Islet precursor cell (in vitro differentiated cells): ENCODE measurements around the gene DOCK10.

ENCODE experiments used
- DNase-seq: peaks from one replicate; pipeline ENCODE4 v3.0.0-alpha.2; 2018

DOCK10 gene

GRCh38 chr2:224909885-224910573 lies 132.2 kb downstream of the DOCK10 start:
- DNase-seq: no peak

GRCh38 chr2:224908818-224909217 lies 133.4 kb downstream of the DOCK10 start:
- no peak for DNase-seq

GRCh38 chr2:224904381-224904780 lies 137.9 kb downstream of the DOCK10 start:
- no peak for DNase-seq

- DNase-seq: no peak
Measured at GRCh38 chr2:224903621-224904020, 138.6 kb downstream of the DOCK10 start.

GRCh38 chr2:224901121-224901676 lies 141.1 kb downstream of the DOCK10 start:
- DNase-seq: no peak

- no peak for DNase-seq
Measured at GRCh38 chr2:224895377-224895776, 146.9 kb downstream of the DOCK10 start.

- DNase-seq: no peak
Measured at GRCh38 chr2:224894356-224894755, 147.9 kb downstream of the DOCK10 start.

GRCh38 chr2:224893848-224894247 lies 148.4 kb downstream of the DOCK10 start:
- no peak for DNase-seq

- peak; percentile 60 for DNase-seq
Measured at GRCh38 chr2:224892574-224893204, 149.6 kb downstream of the DOCK10 start.

GRCh38 chr2:224890372-224890771 lies 151.9 kb downstream of the DOCK10 start:
- DNase-seq: no peak

GRCh38 chr2:224887141-224887540 lies 155.1 kb downstream of the DOCK10 start:
- no peak for DNase-seq

- no peak for DNase-seq
Measured at GRCh38 chr2:224885836-224886547, 156.3 kb downstream of the DOCK10 start.

GRCh38 chr2:224885291-224885690 lies 157.0 kb downstream of the DOCK10 start:
- DNase-seq: no peak

GRCh38 chr2:224884188-224884587 lies 158.1 kb downstream of the DOCK10 start:
- DNase-seq: no peak

GRCh38 chr2:224883700-224884099 lies 158.6 kb downstream of the DOCK10 start:
- no peak for DNase-seq

GRCh38 chr2:224883172-224883516 lies 159.1 kb downstream of the DOCK10 start:
- DNase-seq: no peak

GRCh38 chr2:224882291-224883171 lies 159.7 kb downstream of the DOCK10 start:
- DNase-seq: no peak

- DNase-seq: no peak
Measured at GRCh38 chr2:224881846-224882245, 160.4 kb downstream of the DOCK10 start.

GRCh38 chr2:224876522-224876921 lies 165.7 kb downstream of the DOCK10 start:
- DNase-seq: no peak

- no peak for DNase-seq
Measured at GRCh38 chr2:224875841-224876240, 166.4 kb downstream of the DOCK10 start.

- no peak for DNase-seq
Measured at GRCh38 chr2:224875153-224875552, 167.1 kb downstream of the DOCK10 start.

GRCh38 chr2:224871813-224872212 lies 170.5 kb downstream of the DOCK10 start:
- DNase-seq: no peak

GRCh38 chr2:224870341-224870740 lies 171.9 kb downstream of the DOCK10 start:
- DNase-seq: no peak
